Breast epithelium (tissue), 4 donors: ENCODE results near the gene SCTR. TPM values are rescaled to one million over a fixed set of nuclear protein-coding genes. Genes with fewer than 3 reads are reported as not detected.

Experiments
- DNase-seq, 2 donors: peaks; one replicate each; pipeline ENCODE4 v3.0.0-alpha.2; 2019; ENCODE audit warnings: low spot score in 2 of 2
- H3K27ac ChIP-seq, 2 donors: fragments of 200-600 bp; sonication (generic) in 1 of 2; one replicate each; pipeline ENCODE4 v1.5.1; 2016 to 2019; ENCODE audit warnings: mild to moderate bottlenecking in 1 of 2
- H3K27me3 ChIP-seq, 2 donors: fragments of 200-600 bp; sonication (generic) in 1 of 2; one replicate each; pipeline versions ENCODE4 v1.5.1 to v1.6.0; 2017 to 2019; ENCODE audit warnings: control low read depth in 1 of 2, mild to moderate bottlenecking in 1 of 2
- H3K36me3 ChIP-seq: fragments of 200-600 bp; one replicate; pipeline ENCODE4 v1.5.1; 2019
- H3K4me1 ChIP-seq, 2 donors: fragments of 200-600 bp; sonication (generic); one replicate each; pipeline ENCODE4 v1.5.1; 2016 to 2019; ENCODE audit warnings: control low read depth in 1 of 2
- H3K4me3 ChIP-seq, 3 donors: fragments of 200-600 bp; sonication (generic); 1 replicate in 2 of 3; 2 replicates in 1 of 3; pipeline ENCODE4 v1.5.1; 2016 to 2019; ENCODE audit warnings: mild to moderate bottlenecking in 3 of 3, moderate library complexity in 2 of 3
- H3K9me3 ChIP-seq, 2 donors: fragments of 200-600 bp; sonication (generic) in 1 of 2; one replicate each; pipeline ENCODE4 v1.5.1; 2016 to 2019; ENCODE audit warnings: control low read depth in 1 of 2
- POLR2A ChIP-seq: fragments of 450-650 bp; IDR thresholded peaks from one replicate; pipeline ENCODE4 v1.6.1; 2016; ENCODE audit warnings: antibody characterized with exemption, mild to moderate bottlenecking, moderate library complexity
- POLR2AphosphoS5 ChIP-seq, 3 donors: sonication (generic); formaldehyde crosslinking; IDR thresholded peaks; one replicate each; pipeline ENCODE4 v1.6.1; 2017; ENCODE audit warnings: antibody characterized with exemption in 3 of 3
- intact Hi-C: fragments of 100-400 bp; cut with DNase I; formaldehyde crosslinking; loops from one replicate; pipeline ENCODE4 v1.15.1; 2023; ENCODE audit warnings: low total_unique reads
- total RNA-seq, 3 donors: library from RNA; depleted of rRNA; stranded (reverse); fragments of >200 nt; gene quantifications; one replicate each; pipeline ENCODE4 v1.1.0, GENCODE V29; 2016
- TF ChIP-seq, protein P1 (sequence below), 3 donors: fragments of 450-650 bp; IDR thresholded peaks; one replicate each; pipeline ENCODE4 v1.5.1; 2016 to 2017; ENCODE audit warnings: antibody characterized with exemption in 3 of 3, mild to moderate bottlenecking in 3 of 3, moderate library complexity in 3 of 3

The SCTR gene
- total RNA-seq, 3 donors from 2014 or later, result not detected

DNA sequence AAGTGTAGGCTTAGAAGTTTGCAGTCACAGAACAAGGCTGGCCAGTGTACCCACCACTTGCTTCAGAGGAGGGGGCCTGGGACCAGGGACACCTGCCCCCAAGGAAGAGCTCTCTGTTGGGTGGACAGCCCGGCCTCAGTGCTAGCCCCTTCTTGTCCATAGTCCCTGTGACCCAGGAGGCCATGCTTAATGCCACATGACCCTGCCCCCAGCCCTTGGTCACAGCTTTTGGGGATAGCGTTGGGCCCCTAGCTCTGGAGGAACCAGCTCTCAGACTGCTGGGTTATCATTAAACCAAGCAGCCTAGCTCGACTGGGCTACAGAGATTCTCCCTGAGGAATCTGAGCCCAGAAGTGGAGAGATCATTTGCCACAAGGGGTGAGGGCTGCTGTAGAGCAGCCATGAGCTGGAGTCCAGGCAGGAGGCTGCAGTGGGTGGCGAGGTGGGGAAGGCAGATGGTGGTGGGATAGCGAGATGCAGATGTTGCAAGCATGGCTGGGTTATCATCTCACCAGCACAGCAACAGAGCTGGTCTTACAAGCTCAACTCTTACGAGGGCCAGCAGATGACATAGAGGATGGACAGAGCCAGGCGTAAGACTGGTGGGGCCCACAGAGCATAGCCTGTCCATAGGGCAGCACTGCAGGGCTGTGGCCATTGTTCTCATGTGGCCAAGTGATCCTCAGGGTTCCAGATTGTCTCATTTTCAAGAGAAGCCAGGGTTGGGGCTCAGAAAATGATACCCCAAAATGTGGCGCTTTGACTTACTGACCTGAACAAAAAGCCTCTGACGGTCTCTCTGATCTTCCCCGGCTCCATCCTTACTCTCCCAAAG lies 99.8 kb downstream of the SCTR start:
- intact Hi-C loops, result no loop called here

GRCh38 chr2:119423811-119424210 lies 100.5 kb downstream of the SCTR start:
- Histone ChIP-seq H3K36me3 (no peaks in the 10 kb centered on the region), H3K4me3 (no peak overlapping the region), H3K4me1 (no peaks in the 10 kb centered on the region), H3K27ac (no peak overlapping the region), H3K27me3 (no peaks in the 10 kb centered on the region), H3K9me3 (peaks cover 5 to 7% of the 10 kb centered on the region in 2 donors)
- DNase-seq, result no peak
- no peak for TF ChIP-seq POLR2AphosphoS5 (IDR thresholded peaks at IDR 0.05)
- TF ChIP-seq, protein P1, sequence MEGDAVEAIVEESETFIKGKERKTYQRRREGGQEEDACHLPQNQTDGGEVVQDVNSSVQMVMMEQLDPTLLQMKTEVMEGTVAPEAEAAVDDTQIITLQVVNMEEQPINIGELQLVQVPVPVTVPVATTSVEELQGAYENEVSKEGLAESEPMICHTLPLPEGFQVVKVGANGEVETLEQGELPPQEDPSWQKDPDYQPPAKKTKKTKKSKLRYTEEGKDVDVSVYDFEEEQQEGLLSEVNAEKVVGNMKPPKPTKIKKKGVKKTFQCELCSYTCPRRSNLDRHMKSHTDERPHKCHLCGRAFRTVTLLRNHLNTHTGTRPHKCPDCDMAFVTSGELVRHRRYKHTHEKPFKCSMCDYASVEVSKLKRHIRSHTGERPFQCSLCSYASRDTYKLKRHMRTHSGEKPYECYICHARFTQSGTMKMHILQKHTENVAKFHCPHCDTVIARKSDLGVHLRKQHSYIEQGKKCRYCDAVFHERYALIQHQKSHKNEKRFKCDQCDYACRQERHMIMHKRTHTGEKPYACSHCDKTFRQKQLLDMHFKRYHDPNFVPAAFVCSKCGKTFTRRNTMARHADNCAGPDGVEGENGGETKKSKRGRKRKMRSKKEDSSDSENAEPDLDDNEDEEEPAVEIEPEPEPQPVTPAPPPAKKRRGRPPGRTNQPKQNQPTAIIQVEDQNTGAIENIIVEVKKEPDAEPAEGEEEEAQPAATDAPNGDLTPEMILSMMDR (IDR thresholded peaks at IDR 0.05), result no peak
- no peak for TF ChIP-seq POLR2A
- intact Hi-C loops, result no loop called here

More for the DNA sequence above, 99.8 kb downstream of the SCTR start:
- Histone ChIP-seq H3K4me3 (no peak overlapping the region), H3K9me3 (peaks cover 5 to 7% of the 10 kb centered on the region in 2 donors), H3K4me1 (no peaks in the 10 kb centered on the region), H3K36me3 (no peaks in the 10 kb centered on the region), H3K27ac (no peak overlapping the region), H3K27me3 (no peaks in the 10 kb centered on the region)
- no peak for DNase-seq
- TF ChIP-seq POLR2AphosphoS5 (IDR thresholded peaks at IDR 0.05), result no peak
- no peak for TF ChIP-seq POLR2A
- TF ChIP-seq, protein P1 (IDR thresholded peaks at IDR 0.05), result no peak

GRCh38 chr2:119423108-119423444 lies 101.2 kb downstream of the SCTR start:
- H3K4me3 ChIP-seq, result no peak overlapping the region
- no peak for DNase-seq
- no peak for TF ChIP-seq POLR2A
- TF ChIP-seq, protein P1 (IDR thresholded peaks at IDR 0.05), result no peak
- no peak for TF ChIP-seq POLR2AphosphoS5 (IDR thresholded peaks at IDR 0.05)
- no peak overlapping the region for H3K27ac ChIP-seq
- H3K9me3 ChIP-seq, result peaks cover 5 to 7% of the 10 kb centered on the region in 2 donors
- no peaks in the 10 kb centered on the region for H3K27me3 ChIP-seq
- H3K4me1 ChIP-seq, result no peaks in the 10 kb centered on the region
- H3K36me3 ChIP-seq, result no peaks in the 10 kb centered on the region
- intact Hi-C loops, result no loop called here

- no peaks in the 10 kb centered on the region for H3K4me1 ChIP-seq
- H3K9me3 ChIP-seq, result peaks cover 5 to 7% of the 10 kb centered on the region in 2 donors
- TF ChIP-seq, protein P1 (IDR thresholded peaks at IDR 0.05), result no peak
- TF ChIP-seq POLR2A (no peak), POLR2AphosphoS5 (IDR thresholded peaks at IDR 0.05) (no peak)
- no peak for DNase-seq
- no peak overlapping the region for H3K4me3 ChIP-seq
- H3K27me3 ChIP-seq, result no peaks in the 10 kb centered on the region
- intact Hi-C loops, result no loop called here
- no peak overlapping the region for H3K27ac ChIP-seq
- H3K36me3 ChIP-seq, result no peaks in the 10 kb centered on the region
Measured at GRCh38 chr2:119422360-119423107, 101.7 kb downstream of the SCTR start.

GRCh38 chr2:119421741-119422140 lies 102.5 kb downstream of the SCTR start:
- H3K4me3 ChIP-seq, result no peak overlapping the region
- intact Hi-C loops, result no loop called here

More at GRCh38 chr2:119421741-119422140, 102.5 kb downstream of the SCTR start:
- Histone ChIP-seq H3K4me1 (no peaks in the 10 kb centered on the region), H3K27ac (no peak overlapping the region), H3K27me3 (no peaks in the 10 kb centered on the region), H3K9me3 (peaks cover 5 to 7% of the 10 kb centered on the region in 2 donors), H3K36me3 (no peaks in the 10 kb centered on the region)
- no peak for TF ChIP-seq POLR2A
- DNase-seq, result no peak
